GM19099 (cell line): Measurements from ENCODE around the gene LIPA.

ENCODE experiments used
- POLR2A ChIP-seq: IDR thresholded peaks from 3 replicates; pipeline ENCODE4 v1.6.1; 2011; ENCODE audit warnings: low read depth; ENCODE audit not compliant: insufficient read length; ENCODE audit errors: extremely low read depth

LIPA gene

GRCh38 chr10:89207181-89207800 is 44.3 kb downstream of the LIPA start, which contains the start of gene CH25H:
TSS of gene CH25H (minus strand) at chr10:89207317. CDS start at chr10:89207292, 25 bp downstream.
- no peak for TF ChIP-seq POLR2A

DNA sequence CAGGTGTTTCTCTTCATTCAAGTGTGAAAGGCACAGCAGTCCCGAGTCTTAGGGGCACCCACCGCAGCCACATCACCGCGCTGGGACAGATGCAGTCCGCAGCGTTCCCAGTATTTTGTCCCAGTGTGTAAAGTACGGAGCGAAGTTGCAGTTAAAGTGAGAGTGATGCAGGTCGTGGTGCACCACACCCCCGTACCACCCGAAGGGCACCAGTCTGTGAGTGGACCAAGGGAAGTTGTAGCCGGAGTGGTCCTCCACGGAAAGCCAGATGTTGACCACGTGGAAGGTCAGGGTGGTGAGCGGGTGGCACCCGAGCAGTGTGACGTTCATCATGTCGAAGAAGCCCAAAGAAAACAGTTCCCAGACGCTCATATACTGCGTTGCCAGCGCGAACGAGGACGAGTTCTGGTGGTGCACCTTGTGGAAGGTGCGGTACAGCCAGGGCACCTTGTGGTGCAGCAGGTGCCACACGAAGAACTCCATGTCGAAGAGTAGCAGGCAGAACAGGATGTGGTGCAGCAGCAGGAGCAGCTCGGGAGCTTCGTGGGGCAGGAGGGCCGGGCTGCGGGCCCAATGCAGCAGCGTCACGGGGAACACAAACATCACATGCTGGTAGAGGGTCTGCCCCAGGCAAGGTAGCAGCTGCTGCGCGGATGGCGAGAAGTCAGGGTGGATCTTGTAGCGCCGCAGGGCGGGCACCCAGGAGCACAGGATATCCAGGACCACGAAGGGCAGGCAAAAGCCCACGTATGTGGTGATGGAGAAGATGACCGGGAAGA is 45.0 kb downstream of the LIPA start:
- TF ChIP-seq POLR2A: no peak

DNA sequence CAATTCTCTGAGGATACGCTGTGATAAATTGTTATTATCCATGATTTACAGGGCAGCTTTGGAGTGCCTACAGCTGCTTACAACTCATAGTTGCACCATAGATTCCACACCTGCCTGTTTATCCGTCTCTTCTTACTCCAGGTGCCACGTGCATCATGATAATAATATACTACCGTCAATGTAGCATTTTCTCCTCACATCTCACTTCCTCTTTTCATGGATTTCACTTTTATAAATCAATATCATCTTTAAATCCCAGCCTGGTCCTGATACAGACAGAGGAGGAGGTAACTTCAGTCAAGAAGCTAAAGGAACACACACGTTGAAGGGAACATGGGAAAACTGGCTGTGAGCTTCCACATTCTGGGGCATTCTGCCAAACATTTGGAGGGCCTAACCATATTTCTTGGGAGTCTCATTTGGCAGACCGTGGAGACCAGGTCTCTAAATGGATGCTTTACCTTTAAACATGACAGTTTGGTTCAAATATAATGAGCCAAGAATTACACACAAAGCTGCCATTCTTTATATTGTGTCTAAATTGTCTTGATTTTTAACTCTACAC is 46.9 kb downstream of the LIPA start:
- TF ChIP-seq POLR2A: no peak

GRCh38 chr10:89203237-89203636 is 48.3 kb downstream of the LIPA start:
- TF ChIP-seq POLR2A: no peak

GRCh38 chr10:89202033-89202425 is 49.5 kb downstream of the LIPA start:
- TF ChIP-seq POLR2A: no peak

DNA sequence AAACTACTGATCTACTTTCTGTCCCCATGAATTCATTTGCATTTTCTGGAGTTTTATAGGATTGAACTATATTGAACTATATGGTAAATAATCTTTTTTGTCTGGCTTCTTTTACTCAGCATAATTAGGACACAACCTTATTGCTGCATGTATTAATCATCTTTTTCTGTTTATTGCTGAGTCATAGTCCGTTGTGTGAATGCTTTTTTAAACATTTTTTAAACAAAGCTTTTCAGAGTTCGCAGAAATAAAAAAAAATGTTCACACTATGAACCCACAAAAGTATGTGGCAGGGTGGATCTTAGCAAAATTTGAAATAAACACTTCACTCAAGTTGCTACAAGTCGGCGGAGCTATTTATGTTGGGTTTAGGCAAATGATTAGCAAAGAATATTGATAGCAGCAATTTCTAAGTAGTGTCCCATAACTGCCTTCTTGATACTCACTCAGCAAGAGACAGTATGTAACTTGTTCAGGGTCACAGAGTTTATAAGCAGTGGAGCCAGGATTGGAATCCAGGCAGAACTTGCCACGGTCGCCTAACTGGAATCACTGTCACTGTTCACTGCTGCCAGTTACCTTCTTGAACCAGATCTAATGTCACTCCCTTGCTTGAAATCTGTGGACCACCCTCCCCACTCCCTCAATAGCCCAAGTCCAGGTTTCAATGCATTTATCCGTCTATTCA is 50.1 kb downstream of the LIPA start:
- TF ChIP-seq POLR2A: no peak

- TF ChIP-seq POLR2A: no peak
Measured at GRCh38 chr10:89197473-89197872, 54.1 kb downstream of the LIPA start.

DNA sequence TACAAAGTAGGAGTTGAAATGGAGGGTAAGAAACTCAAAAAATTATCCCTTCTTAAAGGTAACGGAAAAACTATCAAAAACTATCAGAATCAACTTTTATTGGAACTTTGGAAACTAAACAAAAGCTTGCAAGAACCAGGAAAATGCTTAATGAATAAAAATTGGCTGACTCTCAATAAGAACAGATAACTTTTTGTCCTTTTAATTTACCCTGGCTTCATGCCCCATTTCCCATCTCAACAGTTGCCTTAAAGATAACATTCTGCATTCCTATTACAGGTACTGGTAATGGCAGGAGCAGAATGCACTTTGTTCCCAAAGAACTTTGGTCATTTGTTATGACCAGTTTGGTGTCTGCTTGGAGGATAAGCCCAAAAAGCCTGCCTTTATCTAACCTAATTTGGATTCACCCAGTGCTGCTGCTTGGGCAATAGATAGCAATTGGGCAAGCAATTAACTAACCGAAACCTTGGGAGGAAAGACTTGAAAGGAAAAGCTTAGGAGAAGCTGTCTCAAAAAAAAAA is 62.3 kb downstream of the LIPA start:
- no peak for TF ChIP-seq POLR2A

GRCh38 chr10:89185658-89186057 is 65.9 kb downstream of the LIPA start:
- TF ChIP-seq POLR2A: no peak

DNA sequence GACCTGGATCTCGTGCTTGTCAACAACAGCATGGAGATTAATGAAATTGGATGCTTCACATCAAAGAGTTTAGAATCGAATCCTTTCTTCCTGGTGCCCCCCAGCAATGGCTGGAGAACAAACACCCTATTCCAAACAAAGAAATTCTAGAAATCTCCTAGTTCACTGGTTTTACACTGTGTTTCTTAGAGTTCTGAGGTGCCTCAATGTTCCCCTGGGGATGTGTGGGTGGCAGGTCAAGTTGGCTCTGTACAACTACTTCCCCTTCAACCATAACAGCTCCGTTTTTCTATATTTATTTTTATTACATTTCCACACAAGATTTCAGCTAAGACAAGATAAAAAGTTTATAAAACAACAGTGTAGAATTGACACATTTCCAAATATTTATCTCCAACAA is 66.9 kb downstream of the LIPA start:
- TF ChIP-seq POLR2A: no peak

DNA sequence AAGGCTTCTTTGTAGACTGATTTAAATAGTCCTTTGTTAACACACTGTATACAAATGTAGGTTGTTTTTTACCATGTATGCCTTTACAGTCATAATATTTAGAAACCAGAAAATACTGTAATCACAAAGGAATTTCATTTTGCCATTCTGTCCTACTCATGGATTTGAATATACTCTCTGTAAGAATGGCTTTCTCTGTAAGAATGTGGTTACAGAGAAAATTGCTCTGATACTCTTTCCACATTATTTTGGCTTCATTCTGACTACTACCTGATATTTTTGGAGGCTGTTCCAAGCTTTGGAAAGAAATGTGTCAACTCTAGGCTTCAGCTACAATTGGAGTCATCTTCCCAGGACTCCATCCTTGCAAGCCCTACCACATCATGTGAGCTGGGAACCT is 68.0 kb downstream of the LIPA start:
- no peak for TF ChIP-seq POLR2A

GRCh38 chr10:89182894-89183293 is 68.7 kb downstream of the LIPA start:
- TF ChIP-seq POLR2A: no peak

DNA sequence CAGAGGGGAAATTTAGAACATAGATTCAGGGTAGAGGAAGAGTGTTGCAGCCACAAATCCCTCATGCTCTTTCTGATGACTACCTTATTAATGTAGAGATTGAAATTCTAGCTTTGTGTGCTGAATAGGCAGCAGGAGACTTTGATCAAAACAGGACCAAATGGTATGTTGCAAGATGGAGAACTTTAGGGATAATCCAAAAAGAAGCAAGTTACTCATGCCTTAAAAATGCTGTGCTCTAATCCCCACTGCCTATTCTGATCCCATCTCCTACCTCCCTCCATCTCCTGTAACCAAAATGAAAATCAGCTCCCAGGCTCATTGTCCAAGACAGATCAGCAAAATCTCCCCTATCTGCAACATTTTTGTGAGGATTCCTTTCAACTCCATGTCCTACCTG is 75.8 kb downstream of the LIPA start:
- no peak for TF ChIP-seq POLR2A

- no peak for TF ChIP-seq POLR2A
Measured at GRCh38 chr10:89173075-89173474, 78.5 kb downstream of the LIPA start.

DNA sequence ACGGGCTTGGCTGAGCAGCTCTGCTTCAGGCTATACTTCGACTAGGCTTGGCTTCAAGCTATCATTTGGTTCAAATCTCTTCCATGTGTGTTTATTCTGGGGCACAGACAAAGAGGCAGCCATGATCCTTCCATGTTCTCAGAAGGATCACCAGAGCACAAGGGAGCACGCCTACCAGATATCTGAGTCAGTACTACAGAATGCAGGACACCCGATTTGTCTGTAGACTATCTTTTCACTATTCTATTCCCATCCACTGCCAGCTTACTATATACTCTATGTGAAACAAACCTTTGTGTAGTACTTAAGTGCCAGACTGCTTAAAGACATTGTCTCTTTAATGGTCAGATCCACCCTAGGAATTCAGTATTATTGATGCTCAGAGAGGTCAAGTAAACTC is 79.6 kb downstream of the LIPA start:
- no peak for TF ChIP-seq POLR2A
